Tibial nerve (tissue), 4 donors: Measurements from ENCODE around the gene CST7. TPM values are rescaled to one million over a fixed set of nuclear protein-coding genes. Genes with fewer than 3 reads are reported as not detected.

Source experiments
- DNase-seq, 2 donors: peaks; one replicate each; pipeline ENCODE4 v3.0.0-alpha.2; 2019; ENCODE audit warnings: low spot score in 2 of 2
- H3K27ac ChIP-seq, 4 donors: fragments of 200-600 bp; sonication (generic) in 3 of 4; one replicate each; pipeline ENCODE4 v1.5.1; 2017 to 2019; ENCODE audit warnings: mild to moderate bottlenecking in 1 of 4
- H3K27me3 ChIP-seq, 2 donors: fragments of 200-600 bp; sonication (generic) in 1 of 2; one replicate each; pipeline versions ENCODE4 v1.5.1 to v1.6.0; 2017 to 2019
- H3K36me3 ChIP-seq, 3 donors: fragments of 200-600 bp; sonication (generic); one replicate each; pipeline ENCODE4 v1.5.1; 2018 to 2019
- H3K4me1 ChIP-seq, 4 donors: fragments of 200-600 bp; sonication (generic) in 3 of 4; one replicate each; pipeline ENCODE4 v1.5.1; 2017 to 2019
- H3K4me3 ChIP-seq, 4 donors: fragments of 200-600 bp; sonication (generic) in 3 of 4; one replicate each; pipeline ENCODE4 v1.5.1; 2017 to 2019; ENCODE audit warnings: mild to moderate bottlenecking in 1 of 4, moderate library complexity in 1 of 4
- H3K9me3 ChIP-seq, 4 donors: fragments of 200-600 bp; sonication (generic) in 3 of 4; one replicate each; pipeline ENCODE4 v1.5.1; 2017 to 2019
- CTCF ChIP-seq, 5 experiments: fragments of 200-600 bp in 3 of 5; fragments of 450-650 bp in 2 of 5; sonication (generic) in 3 of 5; IDR thresholded peaks; one replicate each; pipeline ENCODE4 v1.5.1; 2016 to 2019; ENCODE audit warnings: antibody characterized with exemption in 5 of 5, mild to moderate bottlenecking in 3 of 5, moderate library complexity in 2 of 5
- EP300 ChIP-seq, 2 donors: sonication (generic); formaldehyde crosslinking; IDR thresholded peaks; one replicate each; pipeline ENCODE4 v1.6.1; 2017; ENCODE audit warnings: antibody characterized with exemption in 2 of 2, mild to moderate bottlenecking in 1 of 2
- POLR2A ChIP-seq, 2 donors: fragments of 450-650 bp; IDR thresholded peaks; one replicate each; pipeline ENCODE4 v1.6.1; 2017; ENCODE audit warnings: antibody characterized with exemption in 2 of 2, mild to moderate bottlenecking in 2 of 2, moderate library complexity in 2 of 2
- WGBS, 2 donors: methylation state at CpG; one replicate each; pipeline ENCODE4 v1.1.5; 2018; 5-methylcytosine and 5-hydroxymethylcytosine counted together
- total RNA-seq, 4 donors: library from RNA; depleted of rRNA; stranded (reverse); fragments of >200 nt; gene quantifications; one replicate each; pipeline ENCODE4 v1.1.0, GENCODE V29; 2016

The CST7 gene
- total RNA-seq, 4 donors from 2014 or later, result 0.84 to 6.1 TPM; not detected in 2

DNA sequence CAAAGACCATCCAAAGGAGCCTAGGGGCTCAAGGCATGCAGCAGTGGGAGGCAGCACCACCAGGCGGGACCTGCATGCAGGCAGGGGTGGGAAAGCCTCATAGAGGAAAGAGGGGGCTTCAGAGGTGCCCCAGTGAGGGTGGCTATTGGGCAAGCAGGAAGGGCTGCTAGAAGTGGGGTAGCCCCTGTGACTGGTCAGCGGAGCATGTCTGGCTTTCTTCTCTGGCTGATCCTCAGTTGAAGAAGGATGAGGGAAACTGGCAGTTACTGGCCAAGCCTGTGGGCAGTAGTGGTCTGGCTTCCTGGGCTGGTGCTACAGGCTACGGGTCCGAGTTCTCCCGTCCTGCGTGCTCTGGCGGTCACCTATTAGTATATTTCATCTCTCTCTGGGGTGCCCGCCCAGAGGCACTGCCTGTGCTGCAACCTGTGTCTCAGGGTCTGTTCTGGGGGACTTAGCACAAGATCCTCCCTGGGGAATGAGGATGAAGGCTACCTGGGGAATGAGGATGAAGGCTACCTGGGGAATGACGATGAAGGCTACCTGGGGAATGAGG, 35.9 kb upstream of the CST7 start:
- DNase-seq, result peak in 1 of 2 donors; percentile 1
- Histone ChIP-seq H3K27me3 (no peaks in the 10 kb centered on the region), H3K9me3 (peaks cover 0 to 19% (median 0%) of the 10 kb centered on the region in 4 donors), H3K36me3 (no peaks in the 10 kb centered on the region), H3K4me1 (peaks cover 0 to 3% (median 1%) of the 10 kb centered on the region in 4 donors), H3K4me3 (no peak overlapping the region), H3K27ac (no peak overlapping the region)
- 88 to 97% methylated on average over 8 to 9 of the region's 9 CpGs for whole genome bisulfite sequencing, 2 donors
- no peak for TF ChIP-seq CTCF (IDR thresholded peaks at IDR 0.05)
- no peak for TF ChIP-seq POLR2A (IDR thresholded peaks at IDR 0.05)
- TF ChIP-seq EP300 (IDR thresholded peaks at IDR 0.05), result no peak

GRCh38 chr20:24914388-24915241, 34.5 kb upstream of the CST7 start:
- Histone ChIP-seq H3K4me1 (peaks cover 0 to 11% (median 7%) of the 10 kb centered on the region in 4 donors), H3K27me3 (no peaks in the 10 kb centered on the region), H3K4me3 (no peak overlapping the region), H3K9me3 (peaks cover 0 to 5% (median 0%) of the 10 kb centered on the region in 4 donors), H3K27ac (no peak overlapping the region), H3K36me3 (no peaks in the 10 kb centered on the region)
- TF ChIP-seq POLR2A (IDR thresholded peaks at IDR 0.05), result no peak
- no peak for TF ChIP-seq CTCF (IDR thresholded peaks at IDR 0.05)
- TF ChIP-seq EP300 (IDR thresholded peaks at IDR 0.05), result no peak
- WGBS, 2 donors, result 73 to 76% methylated on average over 14 of the region's 14 CpGs
- no peak for DNase-seq

GRCh38 chr20:24915440-24915839, 33.6 kb upstream of the CST7 start:
- no peak overlapping the region for H3K27ac ChIP-seq
- TF ChIP-seq POLR2A (IDR thresholded peaks at IDR 0.05) (no peak), EP300 (IDR thresholded peaks at IDR 0.05) (no peak), CTCF (IDR thresholded peaks at IDR 0.05) (no peak)
- WGBS, 2 donors, result 83 to 91% methylated on average over 9 of the region's 9 CpGs
- H3K4me1 ChIP-seq, result peaks cover 0 to 11% (median 7%) of the 10 kb centered on the region in 4 donors
- H3K36me3 ChIP-seq, result no peaks in the 10 kb centered on the region
- no peak overlapping the region for H3K4me3 ChIP-seq
- no peak for DNase-seq
- H3K9me3 ChIP-seq, result peaks cover 0 to 3% (median 0%) of the 10 kb centered on the region in 4 donors
- H3K27me3 ChIP-seq, result no peaks in the 10 kb centered on the region

- DNase-seq, result no peak
- Histone ChIP-seq H3K9me3 (peaks cover 0 to 3% (median 0%) of the 10 kb centered on the region in 4 donors), H3K27ac (no peak overlapping the region), H3K27me3 (no peaks in the 10 kb centered on the region), H3K4me3 (no peak overlapping the region), H3K4me1 (peaks cover 0 to 11% (median 7%) of the 10 kb centered on the region in 4 donors), H3K36me3 (no peaks in the 10 kb centered on the region)
- no peak for TF ChIP-seq CTCF (IDR thresholded peaks at IDR 0.05)
- no peak for TF ChIP-seq POLR2A (IDR thresholded peaks at IDR 0.05)
- TF ChIP-seq EP300 (IDR thresholded peaks at IDR 0.05), result no peak
- WGBS, 2 donors, result 94 to 97% methylated on average over 7 of the region's 7 CpGs
Observed at GRCh38 chr20:24915892-24916291, 33.2 kb upstream of the CST7 start.

DNA sequence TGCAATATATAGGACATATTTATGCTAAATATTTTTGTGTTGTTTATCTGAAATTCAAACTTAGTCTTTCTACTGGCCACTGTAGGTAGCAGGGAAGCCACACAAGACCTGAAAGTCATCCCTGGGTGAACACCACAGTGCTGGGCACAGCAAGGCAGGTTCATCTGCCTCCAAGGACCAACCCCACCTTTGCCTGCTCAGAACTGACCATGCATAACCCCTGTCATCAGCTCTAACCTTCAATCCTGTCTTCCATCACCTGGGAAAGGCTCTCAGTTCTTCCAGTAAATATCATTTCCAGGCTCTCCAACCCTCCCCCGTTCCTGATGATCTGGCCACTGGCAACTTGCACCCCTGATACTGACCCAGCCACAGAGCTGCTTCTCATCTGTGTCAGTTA, 32.7 kb upstream of the CST7 start:
- Histone ChIP-seq H3K27me3 (no peaks in the 10 kb centered on the region), H3K36me3 (no peaks in the 10 kb centered on the region), H3K27ac (no peak overlapping the region), H3K4me1 (peaks cover 0 to 11% (median 7%) of the 10 kb centered on the region in 4 donors), H3K9me3 (peaks cover 0 to 3% (median 0%) of the 10 kb centered on the region in 4 donors), H3K4me3 (no peak overlapping the region)
- no peak for DNase-seq
- TF ChIP-seq POLR2A (IDR thresholded peaks at IDR 0.05) (no peak), CTCF (IDR thresholded peaks at IDR 0.05) (no peak), EP300 (IDR thresholded peaks at IDR 0.05) (no peak)
- WGBS, 2 donors, result 78 to 94% methylated on average over 1 of the region's 1 CpG
